Measurements from ENCODE around the gene ACSM6.

DNA sequence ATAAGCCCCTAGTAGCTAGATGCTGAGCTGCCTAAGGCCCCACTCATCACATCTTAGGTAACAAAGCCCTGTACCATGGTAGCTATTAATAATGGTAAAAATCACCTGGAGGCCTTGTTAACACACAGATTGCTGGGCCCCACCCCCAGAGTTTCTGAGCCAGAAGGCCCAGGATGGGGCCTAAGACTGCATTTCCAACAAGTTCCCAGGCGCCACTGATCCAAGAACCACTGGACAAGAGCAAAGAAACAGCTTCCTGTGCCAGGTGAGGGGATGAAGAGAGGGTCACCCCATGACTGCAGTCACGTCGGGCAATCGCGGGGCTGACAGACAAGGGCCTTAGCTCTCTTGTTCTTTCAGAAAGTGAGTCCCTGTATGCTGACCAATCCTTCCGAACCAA, 46.8 kb downstream of the ACSM6 start:
- TF ChIP-seq, protein P1, sequence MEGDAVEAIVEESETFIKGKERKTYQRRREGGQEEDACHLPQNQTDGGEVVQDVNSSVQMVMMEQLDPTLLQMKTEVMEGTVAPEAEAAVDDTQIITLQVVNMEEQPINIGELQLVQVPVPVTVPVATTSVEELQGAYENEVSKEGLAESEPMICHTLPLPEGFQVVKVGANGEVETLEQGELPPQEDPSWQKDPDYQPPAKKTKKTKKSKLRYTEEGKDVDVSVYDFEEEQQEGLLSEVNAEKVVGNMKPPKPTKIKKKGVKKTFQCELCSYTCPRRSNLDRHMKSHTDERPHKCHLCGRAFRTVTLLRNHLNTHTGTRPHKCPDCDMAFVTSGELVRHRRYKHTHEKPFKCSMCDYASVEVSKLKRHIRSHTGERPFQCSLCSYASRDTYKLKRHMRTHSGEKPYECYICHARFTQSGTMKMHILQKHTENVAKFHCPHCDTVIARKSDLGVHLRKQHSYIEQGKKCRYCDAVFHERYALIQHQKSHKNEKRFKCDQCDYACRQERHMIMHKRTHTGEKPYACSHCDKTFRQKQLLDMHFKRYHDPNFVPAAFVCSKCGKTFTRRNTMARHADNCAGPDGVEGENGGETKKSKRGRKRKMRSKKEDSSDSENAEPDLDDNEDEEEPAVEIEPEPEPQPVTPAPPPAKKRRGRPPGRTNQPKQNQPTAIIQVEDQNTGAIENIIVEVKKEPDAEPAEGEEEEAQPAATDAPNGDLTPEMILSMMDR (IDR thresholded peaks at IDR 0.05), result no peak
- no peak for TF ChIP-seq EP300 (IDR thresholded peaks at IDR 0.05)

Data from stomach (tissue), 4 donors.